Left forelimb (tissue), 1 donor: Measurements from ENCODE around the gene ZNF107.
"Not testable (repeated sequence)": the region's sequence is repeated elsewhere in the genome, so short reads cannot be mapped to it uniquely, and the experiment has no call there.

ENCODE experiments used
- DNase-seq: peaks from one replicate; pipeline ENCODE4 v3.0.0-alpha.2; 2018; ENCODE audit warnings: low spot score

The ZNF107 gene

GRCh38 chr7:64643566-64643965 is 22.4 kb upstream of the ZNF107 start:
- no peak for DNase-seq

GRCh38 chr7:64651203-64651602 is 14.7 kb upstream of the ZNF107 start:
- no peak for DNase-seq

- no peak for DNase-seq
Measured at GRCh38 chr7:64651632-64652165, 14.2 kb upstream of the ZNF107 start.

DNA sequence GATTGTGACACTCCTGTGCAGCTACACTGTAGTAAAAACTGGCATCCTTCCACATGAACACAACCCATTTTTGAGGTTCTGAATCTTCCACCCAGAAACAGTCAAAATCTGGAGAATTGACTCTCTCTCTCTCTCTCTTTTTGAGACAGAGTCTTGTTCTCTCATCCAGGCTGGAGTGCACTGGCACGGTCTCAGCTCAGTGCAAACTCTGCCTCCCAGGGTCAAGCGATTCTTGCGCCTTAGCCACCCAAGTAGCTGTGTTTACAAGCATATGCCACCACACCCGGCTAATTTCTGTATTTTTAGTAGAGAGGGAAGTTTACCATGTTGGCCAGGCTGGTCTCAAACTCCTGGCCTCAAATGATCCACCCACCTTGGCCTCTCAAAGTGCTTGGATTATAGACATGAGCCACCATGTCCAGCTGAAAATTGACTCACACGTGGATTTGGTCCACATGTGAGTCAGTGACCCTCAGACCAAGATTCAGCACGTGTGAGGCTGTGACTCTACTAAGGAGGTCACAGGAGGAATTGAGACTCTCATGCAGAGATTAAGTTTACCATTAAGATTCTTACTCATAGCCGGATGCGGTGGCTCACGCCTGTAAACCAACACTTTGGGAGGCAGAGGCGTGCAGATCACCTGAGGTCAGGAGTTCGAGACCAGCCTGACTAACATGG is 12.1 kb upstream of the ZNF107 start:
- no peak for DNase-seq

- no peak for DNase-seq
Measured at GRCh38 chr7:64654796-64655548, 11.0 kb upstream of the ZNF107 start.

DNA sequence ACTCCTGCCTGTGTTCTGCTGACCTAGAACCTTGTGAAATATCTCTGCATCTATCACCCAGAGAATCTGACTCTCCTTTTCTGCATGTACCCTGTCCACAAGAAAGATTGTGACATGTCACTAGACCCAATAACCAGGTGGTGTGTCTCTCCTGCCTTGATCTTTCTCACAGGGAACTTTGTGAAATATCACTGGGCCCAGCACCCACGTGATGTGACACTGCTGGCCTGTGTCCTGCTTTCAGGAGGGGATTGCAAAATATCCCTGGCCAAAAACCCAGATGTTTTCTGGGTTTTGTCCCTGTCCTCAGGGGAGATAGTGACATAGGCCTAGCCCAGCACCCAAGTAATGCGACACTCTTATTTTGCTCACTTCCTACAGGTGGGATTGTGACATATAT is 10.1 kb upstream of the ZNF107 start:
- DNase-seq = no peak

DNA sequence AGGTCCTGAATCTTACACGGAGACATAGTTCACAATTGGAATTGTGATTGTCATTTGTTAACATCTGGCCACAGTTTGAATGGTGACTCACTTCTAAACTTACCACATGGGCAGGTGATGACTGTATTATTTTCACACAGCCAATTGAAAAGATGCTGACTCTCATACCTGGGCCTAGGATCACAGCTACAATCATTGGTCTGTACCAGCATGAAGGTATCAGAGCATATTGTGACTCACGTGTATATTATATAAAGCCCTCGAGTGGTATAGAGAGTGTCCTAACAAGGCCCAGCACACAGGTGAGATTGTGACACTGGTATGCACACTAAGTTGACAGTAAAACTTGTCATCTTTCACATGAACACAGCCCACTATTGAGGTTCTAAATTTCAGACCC is 9.4 kb upstream of the ZNF107 start:
- DNase-seq = no peak

GRCh38 chr7:64662091-64662490 is 3.8 kb upstream of the ZNF107 start:
- DNase-seq = not testable (repeated sequence)

GRCh38 chr7:64666663-64667050 is 724 bp downstream of the ZNF107 start:
- DNase-seq = no peak

DNA sequence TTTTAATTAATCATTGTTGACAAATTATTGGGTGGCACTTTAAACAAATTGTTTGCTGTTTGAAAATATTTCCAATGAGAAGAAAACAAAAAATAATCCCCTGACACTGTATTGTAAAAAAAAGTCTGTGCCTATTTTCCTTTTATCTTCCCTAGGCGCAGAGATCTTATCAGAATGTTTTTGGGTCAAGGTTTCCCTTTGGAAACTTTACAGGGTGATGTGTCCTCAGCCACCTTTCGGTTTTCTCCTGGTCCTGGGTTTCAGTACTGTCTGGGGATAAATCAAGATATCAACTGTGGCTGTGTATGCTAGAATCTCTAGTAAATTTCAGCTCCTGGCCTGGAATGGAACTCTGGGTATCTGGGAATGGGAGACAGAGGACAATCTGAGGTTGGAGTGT is 1.4 kb downstream of the ZNF107 start:
- DNase-seq = no peak

DNA sequence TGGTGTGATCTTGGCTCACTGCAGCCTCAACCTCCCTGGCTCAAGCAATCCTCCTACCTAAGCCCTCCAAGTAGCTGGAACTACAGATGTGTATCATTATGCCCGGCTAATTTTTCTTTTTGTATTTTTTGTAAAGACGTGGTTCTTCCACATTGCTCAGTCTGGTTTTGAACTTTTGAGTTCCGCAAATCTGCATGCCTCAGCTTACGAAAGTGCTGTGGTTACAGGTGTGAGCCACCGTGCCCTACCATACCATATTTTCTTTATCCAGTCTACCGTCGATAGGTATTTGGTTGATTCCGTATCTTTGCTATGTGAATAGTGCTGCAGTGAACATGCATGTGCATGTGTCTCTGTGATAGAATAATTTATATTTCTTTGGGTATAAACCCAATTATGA is 6.5 kb downstream of the ZNF107 start:
- no peak for DNase-seq

GRCh38 chr7:64685091-64685490 is 19.2 kb downstream of the ZNF107 start:
- DNase-seq = no peak

DNA sequence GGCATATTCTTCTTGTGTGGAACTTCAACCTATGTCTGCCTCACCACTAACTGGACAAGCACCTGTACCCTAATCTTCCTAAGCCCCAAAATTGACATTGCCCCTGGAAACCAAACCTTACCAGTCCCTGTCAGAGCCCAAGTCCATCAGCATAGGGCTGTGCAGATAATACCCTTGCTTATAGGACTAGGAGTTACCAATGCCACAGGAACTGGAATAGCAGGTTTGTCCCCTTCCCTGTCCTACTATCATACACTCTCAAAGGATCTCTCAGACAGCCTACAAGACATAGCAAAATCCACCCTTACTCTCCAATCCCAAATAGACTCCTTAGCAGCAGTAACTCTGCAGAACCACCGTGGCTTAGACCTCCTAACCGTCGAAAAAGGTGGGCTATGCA is 19.8 kb downstream of the ZNF107 start:
- no peak for DNase-seq

GRCh38 chr7:64686493-64687184 is 20.7 kb downstream of the ZNF107 start:
- DNase-seq = no peak

GRCh38 chr7:64687249-64687648 is 21.3 kb downstream of the ZNF107 start:
- DNase-seq = no peak

GRCh38 chr7:64688988-64689387 is 23.1 kb downstream of the ZNF107 start:
- no peak for DNase-seq

- no peak for DNase-seq
Measured at GRCh38 chr7:64691831-64692230, 25.9 kb downstream of the ZNF107 start.

- not testable (repeated sequence) for DNase-seq
Measured at GRCh38 chr7:64697863-64698262, 31.9 kb downstream of the ZNF107 start.

DNA sequence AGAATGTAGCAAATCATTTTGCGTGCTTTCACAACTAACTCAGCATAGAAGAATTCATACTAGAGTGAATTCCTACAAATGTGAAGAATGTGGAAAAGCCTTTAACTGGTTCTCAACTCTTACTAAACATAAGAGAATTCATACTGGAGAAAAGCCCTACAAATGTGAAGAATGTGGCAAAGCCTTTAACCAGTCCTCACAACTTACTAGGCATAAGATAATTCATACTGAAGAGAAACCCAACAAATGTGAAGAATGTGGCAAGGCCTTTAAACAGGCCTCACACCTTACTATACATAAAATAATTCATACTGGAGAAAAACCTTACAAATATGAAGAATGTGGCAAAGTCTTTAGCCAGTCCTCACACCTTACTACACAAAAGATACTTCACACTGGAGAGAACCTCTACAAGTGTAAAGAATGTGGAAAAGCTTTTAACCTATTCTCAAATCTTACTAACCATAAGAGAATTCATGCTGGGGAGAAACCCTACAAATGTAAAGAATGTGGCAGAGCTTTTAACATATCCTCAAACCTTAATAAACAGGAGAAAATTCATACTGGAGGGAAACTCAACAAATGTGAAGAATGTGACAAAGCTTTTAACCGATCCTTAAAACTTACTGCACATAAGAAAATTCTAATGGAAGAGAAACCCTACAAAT is 40.8 kb downstream of the ZNF107 start:
- DNase-seq = no peak

- not testable (repeated sequence) for DNase-seq
Measured at GRCh38 chr7:64717896-64718295, 52.0 kb downstream of the ZNF107 start.

- no peak for DNase-seq
Measured at GRCh38 chr7:64729089-64729848, 63.3 kb downstream of the ZNF107 start.
